ENCODE results near the gene FBXL7.

DNA sequence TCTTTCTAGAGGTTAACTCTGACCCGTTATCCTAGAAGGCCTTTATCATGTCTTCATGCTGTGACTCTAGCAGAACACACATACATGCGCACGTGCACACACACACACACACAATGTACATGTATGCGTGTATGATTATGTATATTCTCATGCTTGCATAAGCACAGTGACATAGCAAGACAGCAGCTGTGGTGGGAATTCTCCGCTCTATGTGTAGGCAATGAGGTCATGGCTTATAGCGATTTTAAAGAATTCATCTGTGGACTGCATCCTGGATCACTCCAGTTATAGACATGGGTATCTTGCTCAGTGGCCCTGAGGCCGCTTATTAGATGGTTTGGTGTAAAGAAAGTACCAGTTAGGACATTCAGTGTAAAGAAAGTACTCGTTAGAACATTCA, 106.2 kb downstream of the FBXL7 start:
- TF ChIP-seq, protein P1, sequence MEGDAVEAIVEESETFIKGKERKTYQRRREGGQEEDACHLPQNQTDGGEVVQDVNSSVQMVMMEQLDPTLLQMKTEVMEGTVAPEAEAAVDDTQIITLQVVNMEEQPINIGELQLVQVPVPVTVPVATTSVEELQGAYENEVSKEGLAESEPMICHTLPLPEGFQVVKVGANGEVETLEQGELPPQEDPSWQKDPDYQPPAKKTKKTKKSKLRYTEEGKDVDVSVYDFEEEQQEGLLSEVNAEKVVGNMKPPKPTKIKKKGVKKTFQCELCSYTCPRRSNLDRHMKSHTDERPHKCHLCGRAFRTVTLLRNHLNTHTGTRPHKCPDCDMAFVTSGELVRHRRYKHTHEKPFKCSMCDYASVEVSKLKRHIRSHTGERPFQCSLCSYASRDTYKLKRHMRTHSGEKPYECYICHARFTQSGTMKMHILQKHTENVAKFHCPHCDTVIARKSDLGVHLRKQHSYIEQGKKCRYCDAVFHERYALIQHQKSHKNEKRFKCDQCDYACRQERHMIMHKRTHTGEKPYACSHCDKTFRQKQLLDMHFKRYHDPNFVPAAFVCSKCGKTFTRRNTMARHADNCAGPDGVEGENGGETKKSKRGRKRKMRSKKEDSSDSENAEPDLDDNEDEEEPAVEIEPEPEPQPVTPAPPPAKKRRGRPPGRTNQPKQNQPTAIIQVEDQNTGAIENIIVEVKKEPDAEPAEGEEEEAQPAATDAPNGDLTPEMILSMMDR (conservative IDR thresholded peaks at IDR 0.05) = no peak
- TF ChIP-seq EZH2 (IDR thresholded peaks at IDR 0.05; ENCODE audit: low read depth) = no peak
